OCI-LY7 (cell line): ENCODE measurements around the gene TFDP3.

Experiments used
- EZH2phosphoT487 ChIP-seq: fragments of 200-600 bp; sonication (generic); IDR thresholded peaks from 2 replicates; pipeline ENCODE4 v1.6.1; 2018; ENCODE audit warnings: low read depth, borderline replicate concordance, mild to moderate bottlenecking, mixed run types, antibody characterized with exemption, low read length, moderate library complexity, mixed read lengths
- TF ChIP-seq, protein P1 (sequence below): fragments of 200-600 bp; sonication (generic); conservative IDR thresholded peaks from 2 replicates; pipeline ENCODE4 v1.5.1; 2014; ENCODE audit warnings: mild to moderate bottlenecking, antibody characterized with exemption, low read length, moderate library complexity, mixed read lengths

DNA sequence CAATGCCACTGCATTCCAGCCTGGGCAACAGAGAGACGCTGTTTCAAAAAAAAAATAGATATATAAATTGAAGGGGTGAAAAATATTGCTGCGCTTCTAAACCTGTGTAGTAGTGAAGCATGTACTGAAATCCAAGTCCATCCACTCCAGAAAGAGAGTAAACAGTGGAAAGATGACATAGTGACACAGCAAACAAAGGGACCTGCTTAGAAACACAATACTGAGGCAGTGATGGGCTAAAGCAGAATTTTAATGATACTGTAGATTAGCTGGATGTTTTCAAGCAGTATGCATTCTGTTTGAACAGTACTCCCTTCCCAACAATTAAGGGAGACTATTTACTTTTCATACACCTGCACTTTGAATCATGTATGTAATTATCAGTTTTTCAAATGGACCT, 42.5 kb downstream of the TFDP3 start:
- TF ChIP-seq, protein P1, sequence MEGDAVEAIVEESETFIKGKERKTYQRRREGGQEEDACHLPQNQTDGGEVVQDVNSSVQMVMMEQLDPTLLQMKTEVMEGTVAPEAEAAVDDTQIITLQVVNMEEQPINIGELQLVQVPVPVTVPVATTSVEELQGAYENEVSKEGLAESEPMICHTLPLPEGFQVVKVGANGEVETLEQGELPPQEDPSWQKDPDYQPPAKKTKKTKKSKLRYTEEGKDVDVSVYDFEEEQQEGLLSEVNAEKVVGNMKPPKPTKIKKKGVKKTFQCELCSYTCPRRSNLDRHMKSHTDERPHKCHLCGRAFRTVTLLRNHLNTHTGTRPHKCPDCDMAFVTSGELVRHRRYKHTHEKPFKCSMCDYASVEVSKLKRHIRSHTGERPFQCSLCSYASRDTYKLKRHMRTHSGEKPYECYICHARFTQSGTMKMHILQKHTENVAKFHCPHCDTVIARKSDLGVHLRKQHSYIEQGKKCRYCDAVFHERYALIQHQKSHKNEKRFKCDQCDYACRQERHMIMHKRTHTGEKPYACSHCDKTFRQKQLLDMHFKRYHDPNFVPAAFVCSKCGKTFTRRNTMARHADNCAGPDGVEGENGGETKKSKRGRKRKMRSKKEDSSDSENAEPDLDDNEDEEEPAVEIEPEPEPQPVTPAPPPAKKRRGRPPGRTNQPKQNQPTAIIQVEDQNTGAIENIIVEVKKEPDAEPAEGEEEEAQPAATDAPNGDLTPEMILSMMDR = no peak
- no peak for TF ChIP-seq EZH2phosphoT487
